ENCODE results near the gene ANXA11. TPM values are rescaled to one million over a fixed set of nuclear protein-coding genes. Genes with fewer than 3 reads are reported as not detected.
"Not testable (repeated sequence)": the region's sequence is repeated elsewhere in the genome, so short reads cannot be mapped to it uniquely, and the experiment has no call there.

The ANXA11 gene
- total and polyA plus RNA-seq, 7 donors: 63.2 to 323 (median 109) TPM

GRCh38 chr10:80247611-80248010 is 42.3 kb upstream of the ANXA11 start:
- H3K36me3 ChIP-seq; DNase-seq; H3K27me3 ChIP-seq; H3K4me3 ChIP-seq; H3K27ac ChIP-seq; intact Hi-C loops (cut with DNase I); H3K4me1 ChIP-seq; H3K9me3 ChIP-seq: not testable (repeated sequence)
- WGBS, 2 donors: 95 to 97% methylated on average over 18 of the region's 20 CpGs

- WGBS, 2 donors: 87 to 91% methylated on average over 3 of the region's 3 CpGs
Observed at GRCh38 chr10:80244371-80244770, 39.0 kb upstream of the ANXA11 start.

GRCh38 chr10:80242341-80242740 is 37.0 kb upstream of the ANXA11 start:
- intact Hi-C loops (cut with DNase I); H3K27ac ChIP-seq; H3K9me3 ChIP-seq; H3K27me3 ChIP-seq; H3K4me1 ChIP-seq; DNase-seq; H3K4me3 ChIP-seq; H3K36me3 ChIP-seq: not testable (repeated sequence)
- WGBS, 2 donors: 14 to 28% methylated on average over 2 of the region's 4 CpGs

More at GRCh38 chr10:80244371-80244770, 39.0 kb upstream of the ANXA11 start:
- intact Hi-C loops (cut with DNase I); H3K4me3 ChIP-seq; H3K36me3 ChIP-seq; H3K4me1 ChIP-seq; H3K9me3 ChIP-seq; H3K27ac ChIP-seq; H3K27me3 ChIP-seq; DNase-seq: not testable (repeated sequence)

- H3K4me1 ChIP-seq; H3K27me3 ChIP-seq; H3K36me3 ChIP-seq; DNase-seq; intact Hi-C loops (cut with DNase I); H3K27ac ChIP-seq; H3K9me3 ChIP-seq; H3K4me3 ChIP-seq: not testable (repeated sequence)
- WGBS, 2 donors: 89 to 93% methylated on average over 5 of the region's 5 CpGs
Observed at GRCh38 chr10:80236457-80236856, 31.1 kb upstream of the ANXA11 start.

GRCh38 chr10:80234331-80235235 is 29.2 kb upstream of the ANXA11 start:
- not testable (repeated sequence) for H3K4me3 ChIP-seq, H3K4me1 ChIP-seq, H3K27me3 ChIP-seq, DNase-seq, H3K36me3 ChIP-seq, H3K9me3 ChIP-seq, H3K27ac ChIP-seq
- WGBS, 2 donors: 80 to 82% methylated on average over 11 of the region's 11 CpGs
- intact Hi-C loops (cut with DNase I): loop anchor here (5.0 kb wide), 1 partner anchor 307 kb away; no protein-coding TSS in a partner anchor

- H3K36me3 ChIP-seq, H3K9me3 ChIP-seq, H3K27ac ChIP-seq, H3K4me1 ChIP-seq, H3K27me3 ChIP-seq, DNase-seq, H3K4me3 ChIP-seq: not testable (repeated sequence)
- WGBS, 2 donors: 88 to 91% methylated on average over 1 of the region's 1 CpG
- intact Hi-C loops (cut with DNase I): loop anchor here (5.0 kb wide), 1 partner anchor 307 kb away; no protein-coding TSS in a partner anchor
Observed at GRCh38 chr10:80233871-80234270, 28.5 kb upstream of the ANXA11 start.

GRCh38 chr10:80226723-80227122 is 21.4 kb upstream of the ANXA11 start:
- H3K9me3 ChIP-seq; H3K36me3 ChIP-seq; intact Hi-C loops (cut with DNase I); H3K27me3 ChIP-seq; H3K4me1 ChIP-seq; DNase-seq; H3K27ac ChIP-seq; H3K4me3 ChIP-seq: not testable (repeated sequence)
- WGBS, 2 donors: 84 to 92% methylated on average over 4 of the region's 4 CpGs

GRCh38 chr10:80223031-80223419 is 17.7 kb upstream of the ANXA11 start:
- H3K27me3 ChIP-seq; H3K27ac ChIP-seq; H3K9me3 ChIP-seq; intact Hi-C loops (cut with DNase I); H3K36me3 ChIP-seq; H3K4me1 ChIP-seq; H3K4me3 ChIP-seq; DNase-seq: not testable (repeated sequence)
- 61 to 82% methylated on average over 2 of the region's 5 CpGs for WGBS, 2 donors

GRCh38 chr10:80218878-80219277 is 13.5 kb upstream of the ANXA11 start:
- H3K4me3 ChIP-seq; H3K9me3 ChIP-seq; intact Hi-C loops (cut with DNase I); H3K36me3 ChIP-seq; DNase-seq; H3K27ac ChIP-seq; H3K4me1 ChIP-seq; H3K27me3 ChIP-seq: not testable (repeated sequence)
- WGBS, 2 donors: 71 to 79% methylated on average over 1 of the region's 1 CpG

GRCh38 chr10:80214368-80214982 is 9.1 kb upstream of the ANXA11 start:
- H3K27ac ChIP-seq; intact Hi-C loops (cut with DNase I); H3K27me3 ChIP-seq; H3K36me3 ChIP-seq; DNase-seq; H3K4me3 ChIP-seq; H3K4me1 ChIP-seq; H3K9me3 ChIP-seq: not testable (repeated sequence)
- 74 to 85% methylated on average over 5 of the region's 5 CpGs for WGBS, 2 donors
